Muscle of leg (tissue), 16 donors: ENCODE measurements around the gene IWS1. TPM values are rescaled to one million over a fixed set of nuclear protein-coding genes. Genes with fewer than 3 reads are reported as not detected.
"Not testable (repeated sequence)": the region's sequence is repeated elsewhere in the genome, so short reads cannot be mapped to it uniquely, and the experiment has no call there.

ENCODE experiments used
- DNase-seq: peaks from one replicate; pipeline ENCODE4 v3.0.0; 2013
- H3K27ac ChIP-seq: one replicate; pipeline ENCODE4 v1.5.1; 2013; ENCODE audit warnings: mild to moderate bottlenecking, low read length, control low read depth
- H3K27me3 ChIP-seq: one replicate; pipeline ENCODE4 v1.6.1; 2013; ENCODE audit warnings: low read length; ENCODE audit not compliant: control insufficient read depth, insufficient read depth
- H3K36me3 ChIP-seq: one replicate; pipeline ENCODE4 v1.6.1; 2013; ENCODE audit warnings: low read length; ENCODE audit not compliant: control insufficient read depth, insufficient read depth
- H3K4me1 ChIP-seq: one replicate; pipeline ENCODE4 v1.6.1; 2013; ENCODE audit warnings: low read length; ENCODE audit not compliant: control insufficient read depth, insufficient read depth
- H3K4me3 ChIP-seq: one replicate; pipeline ENCODE4 v1.5.1; 2013; ENCODE audit warnings: low read length, control low read depth
- H3K9me3 ChIP-seq: replicated peaks from 2 replicates; pipeline ENCODE4 v1.6.1; 2013; ENCODE audit warnings: low read depth, low read length; ENCODE audit not compliant: control insufficient read depth
- WGBS: methylation state at CpG from one replicate; pipeline ENCODE4 v1.1.5; 2013; ENCODE audit warnings: missing lambda C conversion rate; ENCODE audit not compliant: insufficient coverage; 5-methylcytosine and 5-hydroxymethylcytosine counted together
- long read RNA-seq, 11 donors: transcript quantifications; one replicate each; lab custom pipeline, GENCODE V29; 2026
- polyA plus RNA-seq, 8 donors: library from polyadenylated mRNA; unstranded; fragments of 120-200 nt; gene quantifications; one replicate each; pipeline versions ENCODE4 v1.2.1 to v1.2.3, GENCODE V29; 2013; ENCODE audit warnings: inconsistent platforms in 1 of 8, low replicate concordance in 1 of 8; ENCODE audit not compliant: insufficient read length in 8 of 8, insufficient read depth in 1 of 8
- total RNA-seq: library from RNA; stranded (reverse); fragments of 120-200 nt; gene quantifications from one replicate; pipeline ENCODE4 v1.2.4, GENCODE V29; 2013

Gene IWS1
- total RNA-seq (43.0 TPM), polyA plus RNA-seq (10 to 100 TPM; 43.9 to 58.5 (median 49.1) TPM)
- long read RNA-seq, donor 1: 0 reads
- long read RNA-seq, donor 2: 0 reads
- long read RNA-seq, donor 3, partial matches to known transcripts: 0 of 4 reads
- long read RNA-seq, donor 3, other reads (novel, unspliced or antisense): 0 of 4 reads
- long read RNA-seq, donor 4: 0 reads
- long read RNA-seq, donor 5, transcript IWS1-201 (14 exons, 2,958 nt): major isoform, 5 of 7 reads
- long read RNA-seq, donor 5, partial matches to known transcripts: 0 of 7 reads
- long read RNA-seq, donor 5, other reads (novel, unspliced or antisense): 0 of 7 reads
- long read RNA-seq, donor 6, partial matches to known transcripts: 5 of 6 reads
- long read RNA-seq, donor 6, other reads (novel, unspliced or antisense): 0 of 6 reads
- long read RNA-seq, donor 7: 0 reads
- long read RNA-seq, donor 8, partial matches to known transcripts: 6 of 7 reads
- long read RNA-seq, donor 8, other reads (novel, unspliced or antisense): 0 of 7 reads
- long read RNA-seq, donor 9, partial matches to known transcripts: 5 of 6 reads
- long read RNA-seq, donor 9, other reads (novel, unspliced or antisense): 0 of 6 reads
- long read RNA-seq, donor 10, partial matches to known transcripts: 18 of 18 reads
- long read RNA-seq, donor 10, other reads (novel, unspliced or antisense): 0 of 18 reads
- long read RNA-seq, donor 11, partial matches to known transcripts: 5 of 6 reads
- long read RNA-seq, donor 11, other reads (novel, unspliced or antisense): 0 of 6 reads

DNA sequence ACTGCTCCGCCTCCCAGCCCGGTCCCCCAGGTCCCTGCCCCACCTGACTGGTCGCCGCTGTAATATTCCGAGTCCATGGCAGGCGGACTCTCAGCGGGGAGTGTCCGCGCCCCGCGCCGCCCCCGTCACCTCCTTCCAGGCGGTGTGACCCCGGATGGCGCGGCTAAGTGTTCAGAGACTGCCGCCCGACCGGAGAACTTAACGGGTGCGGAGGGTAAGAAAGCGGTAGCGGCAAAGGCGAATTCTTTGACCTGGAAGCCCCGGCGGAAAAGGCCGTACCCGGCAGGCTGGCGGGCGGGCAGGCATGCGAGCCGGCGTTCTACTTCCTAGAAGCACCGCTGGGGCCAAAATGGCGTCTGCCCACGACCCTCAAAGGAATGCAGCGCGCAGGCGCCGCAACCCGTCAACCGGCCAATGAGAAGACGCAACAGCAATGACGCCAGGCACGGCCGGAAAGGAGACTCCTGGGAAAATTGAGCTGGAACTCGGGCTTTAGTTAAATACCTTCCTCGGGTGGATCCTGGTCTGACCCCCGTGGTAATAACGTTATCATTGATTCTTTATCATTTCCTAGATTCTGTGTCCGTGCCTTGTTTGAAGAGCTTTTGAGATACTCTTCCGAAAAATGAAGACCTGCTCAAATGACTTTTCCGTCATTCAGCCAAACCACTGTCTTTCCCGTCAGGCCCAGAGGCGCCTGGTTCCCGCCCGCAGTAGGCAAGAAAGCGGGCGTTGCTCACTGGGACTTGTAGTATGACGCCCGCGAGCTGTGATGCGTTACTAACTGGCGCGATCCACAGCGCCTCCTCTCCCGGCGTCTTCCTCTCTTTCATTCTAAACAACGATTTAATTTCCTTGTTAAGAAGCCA is at the start of gene IWS1:
IWS1 (minus strand) TSS at position 358 of the 869 bp plus-strand sequence; CDS start at position 77, 281 bp downstream.
- H3K9me3 ChIP-seq: peaks cover 3% of the 10 kb centered on the region
- peak; percentile 99 for DNase-seq
- WGBS: 0% methylated on average over 67 of the region's 70 CpGs
- peaks cover 2% of the 10 kb centered on the region for H3K27me3 ChIP-seq
- peak within 1 kb of the TSS; percentile 95 for H3K4me3 ChIP-seq
- peaks cover 8% of the 10 kb centered on the region for H3K36me3 ChIP-seq
- H3K4me1 ChIP-seq: peaks cover 18% of the 10 kb centered on the region
- H3K27ac ChIP-seq: peak within 1 kb of the TSS; percentile 99

- Histone ChIP-seq H3K27ac (peak overlapping the region; percentile 65), H3K36me3 (no peaks in the 10 kb centered on the region), H3K4me1 (peaks cover 20% of the 10 kb centered on the region), H3K4me3 (no peak overlapping the region), H3K27me3 (no peaks in the 10 kb centered on the region), H3K9me3 (no peaks in the 10 kb centered on the region)
- no peak for DNase-seq
- 44% methylated on average over 8 of the region's 11 CpGs for WGBS
Observed at GRCh38 chr2:127575941-127576432, 49.7 kb upstream of the IWS1 start.

DNA sequence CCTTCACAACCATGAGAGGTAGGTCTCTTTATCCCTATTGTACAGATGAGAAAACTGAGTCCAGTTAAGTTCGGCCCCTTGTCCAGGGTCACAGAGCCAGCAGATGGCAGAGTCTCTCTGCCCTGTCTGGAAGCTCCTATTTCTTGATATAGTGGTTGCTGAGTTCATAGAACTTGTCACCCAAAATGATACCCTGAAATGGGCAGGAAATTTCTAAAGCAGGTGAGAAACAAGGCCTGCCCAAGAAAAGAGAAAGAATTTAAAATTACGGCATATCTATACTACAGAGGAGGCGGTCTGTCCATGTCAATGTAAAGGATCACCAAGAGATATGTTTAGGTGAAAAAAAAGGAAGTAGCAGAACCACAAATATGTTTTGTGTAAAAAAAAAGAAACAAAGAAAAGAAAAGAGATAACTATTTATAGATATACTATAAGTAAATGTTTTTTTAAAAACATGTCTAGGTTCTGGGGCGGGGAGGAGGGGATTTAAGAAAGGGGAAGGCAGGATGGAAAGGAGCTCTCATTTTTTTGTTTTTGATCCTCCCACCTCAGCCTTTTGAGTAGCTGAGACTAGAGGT is 49.0 kb upstream of the IWS1 start:
- no peak for DNase-seq
- peaks cover 1% of the 10 kb centered on the region for H3K27me3 ChIP-seq
- no peak overlapping the region for H3K27ac ChIP-seq
- H3K4me3 ChIP-seq: no peak overlapping the region
- H3K36me3 ChIP-seq: no peaks in the 10 kb centered on the region
- no peaks in the 10 kb centered on the region for H3K9me3 ChIP-seq
- no CpG with 5 or more reads among the region's 4 CpGs for WGBS
- H3K4me1 ChIP-seq: peaks cover 21% of the 10 kb centered on the region

- Histone ChIP-seq H3K4me1 (peaks cover 24% of the 10 kb centered on the region), H3K36me3 (no peaks in the 10 kb centered on the region), H3K9me3 (no peaks in the 10 kb centered on the region), H3K27ac (no peak overlapping the region), H3K4me3 (no peak overlapping the region), H3K27me3 (peaks cover 4% of the 10 kb centered on the region)
- WGBS: 80% methylated on average over 1 of the region's 3 CpGs
- no peak for DNase-seq
Observed at GRCh38 chr2:127574656-127575055, 48.4 kb upstream of the IWS1 start.

- Histone ChIP-seq H3K27ac (no peak overlapping the region), H3K4me1 (peaks cover 30% of the 10 kb centered on the region), H3K36me3 (no peaks in the 10 kb centered on the region), H3K9me3 (no peaks in the 10 kb centered on the region), H3K27me3 (peaks cover 4% of the 10 kb centered on the region), H3K4me3 (no peak overlapping the region)
- WGBS: 87% methylated on average over 7 of the region's 17 CpGs
- no peak for DNase-seq
Observed at GRCh38 chr2:127573771-127574170, 47.5 kb upstream of the IWS1 start.

DNA sequence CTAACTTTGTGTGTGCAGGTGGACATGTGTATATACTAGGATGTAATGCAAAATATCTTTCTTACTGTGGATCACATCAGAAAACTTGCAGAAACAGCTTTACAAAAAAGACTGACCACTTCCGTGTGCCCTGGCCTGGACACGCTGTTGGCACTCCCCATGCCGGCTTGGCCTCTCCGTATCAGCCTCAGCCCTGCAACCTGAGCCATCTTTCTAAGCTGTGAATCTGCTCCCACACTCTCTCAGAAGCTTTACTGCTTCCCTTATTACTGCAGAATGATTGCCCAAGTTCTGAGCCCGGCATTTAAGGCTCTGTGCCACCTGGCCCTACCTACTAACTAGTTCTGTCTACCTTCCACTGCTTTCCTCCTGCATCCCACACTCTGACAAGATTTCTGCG is 47.0 kb upstream of the IWS1 start:
- H3K27me3 ChIP-seq: peaks cover 4% of the 10 kb centered on the region
- DNase-seq: no peak
- no peaks in the 10 kb centered on the region for H3K36me3 ChIP-seq
- 62% methylated on average over 6 of the region's 6 CpGs for WGBS
- no peak overlapping the region for H3K4me3 ChIP-seq
- H3K27ac ChIP-seq: no peak overlapping the region
- peaks cover 30% of the 10 kb centered on the region for H3K4me1 ChIP-seq
- H3K9me3 ChIP-seq: no peaks in the 10 kb centered on the region

- no peak for DNase-seq
- WGBS: 76% methylated on average over 5 of the region's 5 CpGs
- Histone ChIP-seq H3K4me3 (no peak overlapping the region), H3K9me3 (no peaks in the 10 kb centered on the region), H3K36me3 (no peaks in the 10 kb centered on the region), H3K27ac (no peak overlapping the region), H3K27me3 (peaks cover 4% of the 10 kb centered on the region), H3K4me1 (peaks cover 30% of the 10 kb centered on the region)
Observed at GRCh38 chr2:127572841-127573240, 46.6 kb upstream of the IWS1 start.

- H3K27me3 ChIP-seq, H3K36me3 ChIP-seq, H3K27ac ChIP-seq, H3K9me3 ChIP-seq, DNase-seq, H3K4me3 ChIP-seq: not testable (repeated sequence)
- WGBS: 89% methylated on average over 2 of the region's 2 CpGs
- peaks cover 29% of the 10 kb centered on the region for H3K4me1 ChIP-seq
Observed at GRCh38 chr2:127572352-127572751, 46.1 kb upstream of the IWS1 start.
